Tibial nerve (tissue), 4 donors: ENCODE data around the gene CLEC17A. TPM values are rescaled to one million over a fixed set of nuclear protein-coding genes. Genes with fewer than 3 reads are reported as not detected.
"Not testable (repeated sequence)": the region's sequence is repeated elsewhere in the genome, so short reads cannot be mapped to it uniquely, and the experiment has no call there.

ENCODE experiments used
- DNase-seq, 2 donors: peaks; one replicate each; pipeline ENCODE4 v3.0.0-alpha.2; 2019; ENCODE audit warnings: low spot score in 2 of 2
- H3K27ac ChIP-seq, 4 donors: fragments of 200-600 bp; sonication (generic) in 3 of 4; one replicate each; pipeline ENCODE4 v1.5.1; 2017 to 2019; ENCODE audit warnings: mild to moderate bottlenecking in 1 of 4
- H3K27me3 ChIP-seq, 2 donors: fragments of 200-600 bp; sonication (generic) in 1 of 2; one replicate each; pipeline versions ENCODE4 v1.5.1 to v1.6.0; 2017 to 2019
- H3K36me3 ChIP-seq, 3 donors: fragments of 200-600 bp; sonication (generic); one replicate each; pipeline ENCODE4 v1.5.1; 2018 to 2019
- H3K4me1 ChIP-seq, 4 donors: fragments of 200-600 bp; sonication (generic) in 3 of 4; one replicate each; pipeline ENCODE4 v1.5.1; 2017 to 2019
- H3K4me3 ChIP-seq, 4 donors: fragments of 200-600 bp; sonication (generic) in 3 of 4; one replicate each; pipeline ENCODE4 v1.5.1; 2017 to 2019; ENCODE audit warnings: mild to moderate bottlenecking in 1 of 4, moderate library complexity in 1 of 4
- H3K9me3 ChIP-seq, 4 donors: fragments of 200-600 bp; sonication (generic) in 3 of 4; one replicate each; pipeline ENCODE4 v1.5.1; 2017 to 2019
- EP300 ChIP-seq, 2 donors: sonication (generic); formaldehyde crosslinking; IDR thresholded peaks; one replicate each; pipeline ENCODE4 v1.6.1; 2017; ENCODE audit warnings: antibody characterized with exemption in 2 of 2, mild to moderate bottlenecking in 1 of 2
- POLR2A ChIP-seq, 2 donors: fragments of 450-650 bp; IDR thresholded peaks; one replicate each; pipeline ENCODE4 v1.6.1; 2017; ENCODE audit warnings: antibody characterized with exemption in 2 of 2, mild to moderate bottlenecking in 2 of 2, moderate library complexity in 2 of 2
- WGBS, 2 donors: methylation state at CpG; one replicate each; pipeline ENCODE4 v1.1.5; 2018; 5-methylcytosine and 5-hydroxymethylcytosine counted together
- total RNA-seq, 4 donors: library from RNA; depleted of rRNA; stranded (reverse); fragments of >200 nt; gene quantifications; one replicate each; pipeline ENCODE4 v1.1.0, GENCODE V29; 2016
- TF ChIP-seq, protein P1 (sequence below), 5 experiments: fragments of 200-600 bp in 3 of 5; fragments of 450-650 bp in 2 of 5; sonication (generic) in 3 of 5; IDR thresholded peaks; one replicate each; pipeline ENCODE4 v1.5.1; 2016 to 2019; ENCODE audit warnings: antibody characterized with exemption in 5 of 5, mild to moderate bottlenecking in 3 of 5, moderate library complexity in 2 of 5

Gene CLEC17A
- total RNA-seq, 4 donors from 2014 or later = 0.60 TPM; not detected in 3

DNA sequence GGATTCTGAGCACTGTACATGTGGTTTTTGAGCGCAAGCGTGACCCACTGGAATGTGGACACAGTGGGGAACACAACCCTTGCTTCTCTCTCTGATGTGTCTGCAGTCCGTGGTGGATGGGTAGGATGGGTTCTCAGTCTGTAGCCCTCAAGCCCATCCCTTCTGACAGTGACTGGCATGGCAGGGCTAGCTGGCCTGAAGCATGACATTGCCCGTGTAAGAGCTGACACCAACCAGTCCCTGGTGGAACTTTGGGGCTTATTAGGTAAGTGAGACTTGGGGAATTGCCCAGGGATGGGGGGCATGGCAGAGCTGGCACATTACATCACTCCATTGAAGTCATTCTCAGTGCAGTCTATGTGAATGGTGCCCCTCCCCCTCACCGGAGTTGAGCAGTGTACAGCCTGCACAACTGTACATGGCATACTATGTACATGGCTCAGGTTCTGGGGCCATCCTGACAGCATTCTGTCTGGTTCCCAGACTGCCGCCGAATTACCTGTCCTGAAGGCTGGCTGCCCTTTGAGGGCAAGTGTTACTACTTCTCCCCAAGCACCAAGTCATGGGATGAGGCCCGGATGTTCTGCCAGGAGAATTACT lies 16.8 kb downstream of the CLEC17A start:
- no peak for DNase-seq
- no peak overlapping the region for H3K27ac ChIP-seq
- H3K27me3 ChIP-seq = no peaks in the 10 kb centered on the region
- no peaks in the 10 kb centered on the region for H3K36me3 ChIP-seq
- peaks cover 0 to 13% (median 0%) of the 10 kb centered on the region in 4 donors for H3K9me3 ChIP-seq
- TF ChIP-seq, protein P1, sequence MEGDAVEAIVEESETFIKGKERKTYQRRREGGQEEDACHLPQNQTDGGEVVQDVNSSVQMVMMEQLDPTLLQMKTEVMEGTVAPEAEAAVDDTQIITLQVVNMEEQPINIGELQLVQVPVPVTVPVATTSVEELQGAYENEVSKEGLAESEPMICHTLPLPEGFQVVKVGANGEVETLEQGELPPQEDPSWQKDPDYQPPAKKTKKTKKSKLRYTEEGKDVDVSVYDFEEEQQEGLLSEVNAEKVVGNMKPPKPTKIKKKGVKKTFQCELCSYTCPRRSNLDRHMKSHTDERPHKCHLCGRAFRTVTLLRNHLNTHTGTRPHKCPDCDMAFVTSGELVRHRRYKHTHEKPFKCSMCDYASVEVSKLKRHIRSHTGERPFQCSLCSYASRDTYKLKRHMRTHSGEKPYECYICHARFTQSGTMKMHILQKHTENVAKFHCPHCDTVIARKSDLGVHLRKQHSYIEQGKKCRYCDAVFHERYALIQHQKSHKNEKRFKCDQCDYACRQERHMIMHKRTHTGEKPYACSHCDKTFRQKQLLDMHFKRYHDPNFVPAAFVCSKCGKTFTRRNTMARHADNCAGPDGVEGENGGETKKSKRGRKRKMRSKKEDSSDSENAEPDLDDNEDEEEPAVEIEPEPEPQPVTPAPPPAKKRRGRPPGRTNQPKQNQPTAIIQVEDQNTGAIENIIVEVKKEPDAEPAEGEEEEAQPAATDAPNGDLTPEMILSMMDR (IDR thresholded peaks at IDR 0.05) = no peak
- TF ChIP-seq EP300 (IDR thresholded peaks at IDR 0.05) (no peak), POLR2A (IDR thresholded peaks at IDR 0.05) (no peak)
- WGBS, 2 donors = 83% methylated on average over 8 of the region's 8 CpGs
- H3K4me1 ChIP-seq = no peaks in the 10 kb centered on the region
- no peak overlapping the region for H3K4me3 ChIP-seq

DNA sequence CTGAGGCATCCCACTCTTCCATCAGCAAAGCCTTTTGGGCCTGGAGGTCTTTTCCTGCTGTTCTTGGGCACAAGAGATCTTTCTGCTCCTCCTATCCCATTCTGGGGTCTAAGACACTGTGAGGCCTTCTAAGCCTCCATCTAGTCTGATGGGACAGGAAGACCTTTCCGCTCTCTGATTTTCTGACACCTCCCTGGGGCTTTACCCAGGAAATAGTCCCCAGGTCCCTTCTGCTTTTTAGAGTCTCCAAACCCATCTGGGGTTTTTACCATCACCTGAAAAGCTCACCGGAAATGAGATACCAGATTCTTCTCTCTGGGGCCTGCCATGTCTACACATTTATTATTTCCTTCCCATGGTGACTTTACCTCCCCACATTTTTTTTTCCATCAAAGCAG lies 21.1 kb downstream of the CLEC17A start:
- H3K9me3 ChIP-seq = peaks cover 0 to 13% (median 0%) of the 10 kb centered on the region in 4 donors
- no peak for DNase-seq
- 83 to 84% methylated on average over 2 of the region's 2 CpGs for whole genome bisulfite sequencing, 2 donors
- H3K4me1 ChIP-seq = no peaks in the 10 kb centered on the region
- no peak overlapping the region for H3K4me3 ChIP-seq
- H3K36me3 ChIP-seq = no peaks in the 10 kb centered on the region
- TF ChIP-seq POLR2A (IDR thresholded peaks at IDR 0.05) (no peak), EP300 (IDR thresholded peaks at IDR 0.05) (no peak)
- TF ChIP-seq, protein P1 (IDR thresholded peaks at IDR 0.05) = no peak
- H3K27me3 ChIP-seq = no peaks in the 10 kb centered on the region
- H3K27ac ChIP-seq = no peak overlapping the region

DNA sequence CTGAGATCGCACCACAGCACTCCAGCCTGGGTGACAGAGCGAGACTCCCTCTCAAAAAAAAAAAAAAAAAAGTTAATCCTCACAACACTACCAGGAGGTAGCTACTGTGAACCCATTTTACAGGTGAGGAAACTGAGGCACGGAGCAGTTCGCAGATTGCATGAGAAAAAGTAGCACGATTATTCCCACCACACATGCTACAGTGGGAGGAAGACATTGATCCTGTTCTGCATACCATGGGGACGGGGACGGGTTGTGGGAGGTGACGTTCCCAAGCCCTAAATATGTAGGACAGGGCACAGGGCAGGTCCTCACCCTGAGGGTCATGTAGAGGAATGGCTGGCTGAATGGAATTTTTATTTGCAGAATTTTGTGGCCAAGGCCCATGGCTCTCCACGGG lies 23.7 kb downstream of the CLEC17A start:
- Histone ChIP-seq H3K9me3 (peaks cover 0 to 13% (median 0%) of the 10 kb centered on the region in 4 donors), H3K27me3 (no peaks in the 10 kb centered on the region), H3K36me3 (no peaks in the 10 kb centered on the region), H3K4me3 (no peak overlapping the region), H3K27ac (no peak overlapping the region), H3K4me1 (no peaks in the 10 kb centered on the region)
- no peak for TF ChIP-seq EP300 (IDR thresholded peaks at IDR 0.05)
- TF ChIP-seq POLR2A (IDR thresholded peaks at IDR 0.05) = no peak
- TF ChIP-seq, protein P1 (IDR thresholded peaks at IDR 0.05) = no peak
- DNase-seq = no peak
- 71 to 73% methylated on average over 9 of the region's 9 CpGs for WGBS, 2 donors

DNA sequence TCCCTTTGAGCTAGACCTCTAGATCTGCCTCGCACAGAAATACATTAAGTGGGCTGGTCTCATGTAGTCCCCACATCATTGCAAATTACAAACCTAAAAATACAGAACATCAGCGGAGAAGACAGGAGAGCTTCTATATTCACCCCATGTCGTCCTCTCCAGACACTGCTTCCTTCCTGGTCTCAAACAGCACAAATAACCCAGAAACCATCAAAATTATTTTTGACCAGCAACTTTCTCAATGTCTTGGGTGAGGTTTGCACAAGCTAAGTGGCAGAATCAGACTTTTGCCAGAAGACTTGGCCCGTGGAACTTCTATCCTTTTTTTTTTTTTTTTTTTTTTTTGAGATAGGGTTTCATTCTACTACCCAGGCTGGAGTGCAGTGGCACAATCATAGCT lies 28.2 kb downstream of the CLEC17A start:
- WGBS, 2 donors = 57 to 71% methylated on average over 4 of the region's 4 CpGs
- Histone ChIP-seq H3K36me3 (no peaks in the 10 kb centered on the region), H3K4me3 (no peak overlapping the region), H3K9me3 (no peaks in the 10 kb centered on the region), H3K27me3 (no peaks in the 10 kb centered on the region), H3K27ac (no peak overlapping the region), H3K4me1 (no peaks in the 10 kb centered on the region)
- TF ChIP-seq EP300 (IDR thresholded peaks at IDR 0.05) = no peak
- TF ChIP-seq POLR2A (IDR thresholded peaks at IDR 0.05) = no peak
- TF ChIP-seq, protein P1 (IDR thresholded peaks at IDR 0.05) = no peak
- no peak for DNase-seq

DNA sequence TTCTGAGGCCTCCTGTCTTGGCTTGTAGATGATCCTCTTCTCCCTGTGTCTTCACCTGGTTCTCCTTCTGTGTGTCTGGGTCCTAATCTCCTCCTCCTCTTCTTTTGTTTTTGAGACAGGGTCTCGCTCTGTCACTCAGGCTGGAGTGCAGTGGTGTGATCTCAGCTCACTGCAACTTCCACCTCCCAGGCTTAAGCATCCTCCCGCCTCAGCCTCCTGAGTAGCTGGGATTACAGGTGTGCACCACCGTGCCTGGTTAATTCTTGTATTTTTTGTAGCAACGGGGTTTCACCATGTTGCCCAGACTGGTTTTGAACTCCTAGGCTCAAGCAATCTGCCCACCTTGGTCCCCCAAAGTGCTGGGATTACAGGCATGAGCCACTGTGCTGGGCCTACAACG lies 29.4 kb downstream of the CLEC17A start:
- H3K4me1 ChIP-seq, H3K4me3 ChIP-seq, H3K9me3 ChIP-seq, H3K27me3 ChIP-seq, H3K27ac ChIP-seq, H3K36me3 ChIP-seq, DNase-seq: not testable (repeated sequence)
- WGBS, 2 donors = 77 to 86% methylated on average over 5 of the region's 5 CpGs

- Histone ChIP-seq H3K4me1 (no peaks in the 10 kb centered on the region), H3K27ac (no peak overlapping the region), H3K27me3 (no peaks in the 10 kb centered on the region), H3K4me3 (no peak overlapping the region), H3K36me3 (no peaks in the 10 kb centered on the region), H3K9me3 (no peaks in the 10 kb centered on the region)
- WGBS, 2 donors = 83 to 87% methylated on average over 4 of the region's 4 CpGs
- TF ChIP-seq POLR2A (IDR thresholded peaks at IDR 0.05) (no peak), EP300 (IDR thresholded peaks at IDR 0.05) (no peak)
- TF ChIP-seq, protein P1 (IDR thresholded peaks at IDR 0.05) = no peak
- no peak for DNase-seq
Measured at GRCh38 chr19:14612657-14613056, 29.8 kb downstream of the CLEC17A start.

DNA sequence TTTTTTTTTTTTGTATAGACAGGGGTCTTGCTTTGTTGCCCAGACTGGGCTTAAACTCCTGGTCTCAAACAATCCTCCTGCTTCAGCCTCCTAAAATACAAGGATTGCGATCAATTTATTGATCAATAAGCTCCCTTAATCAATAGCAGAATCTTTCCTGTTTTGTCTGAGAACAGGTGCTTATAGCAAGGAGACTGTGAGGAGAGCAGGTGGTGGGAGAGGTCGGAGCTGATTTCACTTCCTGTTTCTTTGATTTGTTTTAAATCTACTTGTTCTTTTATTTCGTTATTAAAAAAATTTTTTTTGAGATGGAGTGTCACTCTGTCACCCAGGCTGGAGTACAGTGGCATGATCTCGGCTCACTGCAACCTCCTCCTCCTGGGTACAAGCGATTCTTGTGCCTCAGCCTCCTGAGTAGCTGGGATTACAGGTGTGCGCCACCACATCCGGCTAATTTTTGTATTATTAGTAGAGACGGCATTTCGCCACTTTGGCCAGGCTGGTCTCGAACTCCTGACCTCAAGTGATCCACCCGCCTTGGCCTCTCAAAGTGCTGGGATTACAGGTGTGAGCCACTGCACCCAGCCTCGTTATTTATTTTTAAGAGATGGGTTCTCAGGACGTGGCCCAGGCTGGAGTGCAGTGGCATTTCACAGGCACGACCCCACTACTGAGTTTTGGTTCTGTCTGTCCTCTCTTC lies 30.7 kb downstream of the CLEC17A start:
- H3K27ac ChIP-seq, H3K27me3 ChIP-seq, H3K36me3 ChIP-seq, H3K9me3 ChIP-seq, DNase-seq, H3K4me3 ChIP-seq, H3K4me1 ChIP-seq: not testable (repeated sequence)
- WGBS, 2 donors = 75% methylated on average over 14 of the region's 14 CpGs
